PFSK-1 (cell line): Measurements from ENCODE around the gene SLC13A5.

ENCODE experiments used
- FOXP2 ChIP-seq: optimal IDR thresholded peaks from 2 replicates; pipeline ENCODE3; 2011; ENCODE audit warnings: borderline replicate concordance, control low read depth, inconsistent platforms; ENCODE audit not compliant: insufficient read depth; ENCODE audit errors: extremely low read length, extremely low read depth
- POLR2AphosphoS5 ChIP-seq: IDR thresholded peaks from 2 replicates; pipeline ENCODE4 v1.6.1; 2012; ENCODE audit warnings: low read depth, mild to moderate bottlenecking, control low read depth, low read length, moderate library complexity
- REST ChIP-seq, 2 experiments: IDR thresholded peaks; 2 replicates each; pipeline versions ENCODE4 v1.6.1 to v1.8.0; 2011 to 2012; ENCODE audit warnings: low read depth in 2 of 2, low read length in 2 of 2, control low read depth in 1 of 2, inconsistent platforms in 1 of 2, mild to moderate bottlenecking in 1 of 2, moderate library complexity in 1 of 2; ENCODE audit not compliant: insufficient read depth in 1 of 2
- SIN3A ChIP-seq: IDR thresholded peaks from 2 replicates; pipeline ENCODE4 v1.6.1; 2012; ENCODE audit warnings: mild to moderate bottlenecking, low read length, moderate library complexity, borderline replicate concordance; ENCODE audit not compliant: insufficient read depth
- TAF1 ChIP-seq: IDR thresholded peaks from 2 replicates; pipeline ENCODE4 v1.6.1; 2012; ENCODE audit warnings: low read length, control low read depth, borderline replicate concordance; ENCODE audit not compliant: insufficient read depth

The SLC13A5 gene

GRCh38 chr17:6670571-6670970, 42.6 kb downstream of the SLC13A5 start:
- TF ChIP-seq TAF1 (no peak), SIN3A (no peak), POLR2AphosphoS5 (no peak), FOXP2 (no peak), REST (IDR thresholded peaks at IDR 0.05; ENCODE audit: insufficient read depth in 1 of 2, low read depth in 2 of 2, low read length in 2 of 2) (no peak)

DNA sequence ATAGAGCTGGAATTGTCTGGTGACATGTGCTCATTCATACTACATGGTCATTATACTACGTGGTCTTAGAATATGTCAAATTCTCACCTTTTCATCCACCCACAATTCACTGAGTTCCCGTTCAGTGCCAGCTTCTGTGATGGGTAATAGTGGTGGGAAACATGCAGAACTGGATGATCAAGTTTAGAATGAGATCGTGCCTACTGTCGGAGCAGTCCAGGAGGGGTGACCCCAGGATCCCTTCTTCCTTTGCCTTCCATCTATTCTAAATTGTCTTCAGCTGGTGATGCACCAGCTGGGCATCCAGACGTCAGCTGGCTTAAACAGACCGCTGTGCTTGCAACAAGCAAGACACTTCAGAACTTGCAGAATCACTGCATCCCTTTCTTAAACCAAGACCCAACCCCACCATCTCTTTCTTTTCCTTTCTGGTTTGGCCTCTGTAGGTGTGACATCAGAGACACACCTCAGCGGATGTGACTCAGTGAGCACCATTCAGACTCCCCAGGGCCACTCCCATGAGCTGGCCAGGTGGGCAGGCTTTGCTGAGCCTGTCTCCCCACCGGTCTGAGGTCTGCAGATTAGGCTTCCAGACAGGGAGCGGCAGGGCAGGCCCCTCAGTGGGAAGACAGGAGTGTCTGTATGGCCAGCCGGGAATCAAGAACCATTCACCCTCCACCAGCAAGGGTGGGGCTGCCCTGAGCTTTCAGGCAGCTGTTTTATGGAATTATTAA, 43.5 kb downstream of the SLC13A5 start:
- TF ChIP-seq FOXP2 (no peak), REST (IDR thresholded peaks at IDR 0.05; ENCODE audit: insufficient read depth in 1 of 2, low read depth in 2 of 2, low read length in 2 of 2) (no peak), TAF1 (no peak), SIN3A (no peak), POLR2AphosphoS5 (no peak)

DNA sequence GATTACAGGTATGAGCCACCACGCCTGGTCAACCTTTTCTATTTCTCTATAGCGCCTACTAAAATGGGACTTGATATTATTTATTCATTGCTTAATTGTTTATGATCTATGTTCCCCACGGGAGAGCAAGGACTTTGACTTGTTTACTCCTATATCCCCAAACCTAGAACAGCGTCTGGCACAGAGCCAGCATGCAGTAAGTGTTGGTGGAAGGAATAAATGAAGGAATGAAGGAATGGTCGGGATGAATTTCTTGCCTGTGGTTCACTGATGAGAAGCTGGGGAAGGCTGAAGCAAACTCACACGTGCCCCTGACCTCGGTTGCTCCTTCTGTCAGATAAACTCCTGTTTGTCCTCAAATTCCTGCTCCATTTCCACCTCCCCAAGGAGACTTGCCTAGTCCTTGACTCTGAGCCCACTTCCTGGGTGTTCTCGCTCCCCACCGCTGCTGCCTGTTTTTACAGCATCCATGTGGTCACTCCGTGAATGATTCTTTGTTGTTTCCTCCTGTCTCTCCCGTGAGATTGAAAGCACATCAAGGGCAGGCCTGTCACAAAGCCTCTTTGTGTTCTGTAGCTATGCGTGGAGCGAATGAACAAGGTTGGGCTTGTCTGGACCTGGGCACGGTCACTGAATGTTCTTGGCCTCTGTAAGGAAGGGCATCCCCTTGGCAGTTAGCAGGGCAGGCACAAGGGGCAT, 44.3 kb downstream of the SLC13A5 start:
- no peak for TF ChIP-seq REST (IDR thresholded peaks at IDR 0.05; ENCODE audit: insufficient read depth in 1 of 2, low read depth in 2 of 2, low read length in 2 of 2)
- no peak for TF ChIP-seq SIN3A
- no peak for TF ChIP-seq FOXP2
- TF ChIP-seq TAF1: no peak
- TF ChIP-seq POLR2AphosphoS5: no peak

GRCh38 chr17:6668219-6668618, 45.0 kb downstream of the SLC13A5 start:
- TF ChIP-seq SIN3A (no peak), TAF1 (no peak), REST (IDR thresholded peaks at IDR 0.05; ENCODE audit: insufficient read depth in 1 of 2, low read depth in 2 of 2, low read length in 2 of 2) (no peak), FOXP2 (no peak), POLR2AphosphoS5 (no peak)
